Mesothelial cell of epicardium (in vitro differentiated cells): Measurements from ENCODE around the gene BRIP1. TPM values are rescaled to one million over a fixed set of nuclear protein-coding genes. Genes with fewer than 3 reads are reported as not detected.

Experiments
- DNase-seq, 2 experiments: peaks; one replicate each; pipeline ENCODE4 v3.0.0; 2021; ENCODE audit warnings: low spot score in 2 of 2; ENCODE audit not compliant: unreplicated experiment in 2 of 2
- H3K27ac Mint-ChIP-seq: 2 replicates; pipeline ENCODE4 v1.8.0; 2021; ENCODE audit warnings: mixed read lengths
- H3K27me3 Mint-ChIP-seq: 2 replicates; pipeline ENCODE4 v1.8.0; 2021; ENCODE audit warnings: low read depth, mixed read lengths
- H3K36me3 Mint-ChIP-seq: 2 replicates; pipeline ENCODE4 v1.8.0; 2021; ENCODE audit warnings: mixed read lengths
- H3K4me1 Mint-ChIP-seq: 2 replicates; pipeline ENCODE4 v1.8.0; 2021; ENCODE audit warnings: mixed read lengths
- H3K4me3 Mint-ChIP-seq: 2 replicates; pipeline ENCODE4 v1.8.0; 2021; ENCODE audit warnings: mild to moderate bottlenecking, moderate library complexity, mixed read lengths
- H3K9me3 Mint-ChIP-seq: 2 replicates; pipeline ENCODE4 v1.8.0; 2021; ENCODE audit warnings: mixed read lengths
- total RNA-seq: library from RNA; stranded (reverse); gene quantifications from 3 replicates; pipeline ENCODE4 v1.2.1, GENCODE V29; 2021
- TF ChIP-seq, protein P1 (sequence below): fragments of 200-600 bp; sonication (generic); IDR thresholded peaks from one replicate; pipeline ENCODE4 v1.5.0; 2021; ENCODE audit warnings: antibody characterized with exemption; ENCODE audit not compliant: unreplicated experiment

Gene BRIP1
- total RNA-seq, 1 donor from 2014 or later, result 12.3 TPM

DNA sequence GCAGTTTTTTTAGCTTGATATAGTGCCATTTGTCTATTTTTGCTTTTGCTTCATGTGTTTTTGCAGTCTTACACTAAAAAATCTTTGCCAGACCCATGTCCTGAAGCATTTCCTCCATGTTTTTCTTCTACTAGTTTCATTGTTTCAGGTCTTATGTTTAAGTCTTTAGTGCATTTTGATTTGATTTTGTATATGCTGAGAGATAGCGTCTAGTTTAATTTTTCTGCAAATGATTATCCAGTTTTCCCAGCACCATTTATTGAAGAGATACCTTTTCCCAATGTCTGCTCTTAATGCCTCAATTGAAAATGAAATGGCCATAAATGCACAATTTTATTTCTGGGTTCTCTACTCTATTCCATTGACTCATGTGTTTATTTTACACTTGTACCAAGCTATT lies 231.5 kb downstream of the BRIP1 start:
- Mint-ChIP-seq H3K4me1 (no peaks in the 10 kb centered on the region), H3K9me3 (peaks cover 50% of the 10 kb centered on the region), H3K36me3 (peaks cover 8% of the 10 kb centered on the region), H3K27me3 (peaks cover 6% of the 10 kb centered on the region), H3K4me3 (no peak overlapping the region), H3K27ac (no peak overlapping the region)
- TF ChIP-seq, protein P1, sequence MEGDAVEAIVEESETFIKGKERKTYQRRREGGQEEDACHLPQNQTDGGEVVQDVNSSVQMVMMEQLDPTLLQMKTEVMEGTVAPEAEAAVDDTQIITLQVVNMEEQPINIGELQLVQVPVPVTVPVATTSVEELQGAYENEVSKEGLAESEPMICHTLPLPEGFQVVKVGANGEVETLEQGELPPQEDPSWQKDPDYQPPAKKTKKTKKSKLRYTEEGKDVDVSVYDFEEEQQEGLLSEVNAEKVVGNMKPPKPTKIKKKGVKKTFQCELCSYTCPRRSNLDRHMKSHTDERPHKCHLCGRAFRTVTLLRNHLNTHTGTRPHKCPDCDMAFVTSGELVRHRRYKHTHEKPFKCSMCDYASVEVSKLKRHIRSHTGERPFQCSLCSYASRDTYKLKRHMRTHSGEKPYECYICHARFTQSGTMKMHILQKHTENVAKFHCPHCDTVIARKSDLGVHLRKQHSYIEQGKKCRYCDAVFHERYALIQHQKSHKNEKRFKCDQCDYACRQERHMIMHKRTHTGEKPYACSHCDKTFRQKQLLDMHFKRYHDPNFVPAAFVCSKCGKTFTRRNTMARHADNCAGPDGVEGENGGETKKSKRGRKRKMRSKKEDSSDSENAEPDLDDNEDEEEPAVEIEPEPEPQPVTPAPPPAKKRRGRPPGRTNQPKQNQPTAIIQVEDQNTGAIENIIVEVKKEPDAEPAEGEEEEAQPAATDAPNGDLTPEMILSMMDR, result no peak
- no peak for DNase-seq

Other genes starting within 250 kb of the BRIP1 start
- gene INTS2, start 64.5 kb upstream of the BRIP1 start, total RNA-seq, result 15.6 to 17.9 TPM (median 17.1 TPM) in 3 replicates
- gene MED13, start 201.8 kb upstream of the BRIP1 start, total RNA-seq, result 69.5 to 73.0 TPM (median 69.5 TPM) in 3 replicates